HG02571 (cell line): ENCODE data around the gene STIM2.
"Not testable (repeated sequence)": the region's sequence is repeated elsewhere in the genome, so short reads cannot be mapped to it uniquely, and the experiment has no call there.

ENCODE experiments used
- ATAC-seq: cut with Tn5 transposase; IDR thresholded peaks from one replicate; pipeline ENCODE4 v1.9.1; 2021; ENCODE audit warnings: mild to moderate bottlenecking, moderate library complexity; ENCODE audit not compliant: unreplicated experiment

STIM2 gene

GRCh38 chr4:26866781-26867180 is 6.1 kb downstream of the STIM2 start:
- ATAC-seq = no peak

GRCh38 chr4:26867914-26868684 is 7.5 kb downstream of the STIM2 start:
- ATAC-seq = no peak

GRCh38 chr4:26870576-26871262 is 10.1 kb downstream of the STIM2 start:
- ATAC-seq = no peak

DNA sequence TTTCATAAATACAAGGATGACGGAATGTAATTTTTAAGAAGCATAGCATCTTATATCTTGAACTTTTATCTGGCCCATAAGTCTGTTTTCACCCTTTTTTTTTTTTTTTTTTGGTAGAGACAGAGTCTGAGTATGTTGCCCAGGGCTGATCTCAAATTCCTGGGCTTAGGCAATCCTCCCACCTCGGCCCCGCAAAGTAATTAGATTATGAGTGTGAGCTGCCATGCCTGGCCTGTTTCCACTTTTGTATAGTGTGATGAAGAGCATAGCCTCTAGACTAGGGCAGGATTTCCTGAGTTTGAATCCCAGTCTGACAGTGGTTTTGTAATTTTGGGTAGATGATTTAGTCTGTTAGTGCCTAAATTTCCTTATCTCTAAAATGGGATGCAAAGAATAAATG is 11.0 kb downstream of the STIM2 start:
- ATAC-seq = no peak

GRCh38 chr4:26873391-26874026 is 12.9 kb downstream of the STIM2 start:
- ATAC-seq = peak; percentile 60

- ATAC-seq = no peak
Measured at GRCh38 chr4:26874110-26874509, 13.5 kb downstream of the STIM2 start.

- no peak for ATAC-seq
Measured at GRCh38 chr4:26877406-26877805, 16.8 kb downstream of the STIM2 start.

DNA sequence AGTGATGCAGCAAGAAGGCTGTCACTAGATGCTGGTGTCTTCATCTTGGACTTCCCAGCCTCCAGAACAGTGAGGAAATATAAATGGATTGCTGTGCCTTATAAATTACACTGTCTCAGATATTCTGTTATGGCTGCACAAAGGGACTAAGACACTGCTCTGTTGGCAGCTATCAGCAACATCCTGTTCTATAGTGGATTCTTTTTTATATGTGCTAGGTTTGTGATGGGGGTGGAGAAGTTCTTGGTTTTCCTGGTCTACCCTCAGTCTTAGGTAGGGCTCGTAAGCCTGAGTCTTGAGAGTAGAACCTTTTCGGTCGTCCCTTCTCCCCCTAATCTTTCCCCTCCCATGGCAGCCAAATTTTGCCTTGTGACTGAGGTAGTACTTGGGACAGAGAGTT is 17.3 kb downstream of the STIM2 start:
- ATAC-seq = no peak

DNA sequence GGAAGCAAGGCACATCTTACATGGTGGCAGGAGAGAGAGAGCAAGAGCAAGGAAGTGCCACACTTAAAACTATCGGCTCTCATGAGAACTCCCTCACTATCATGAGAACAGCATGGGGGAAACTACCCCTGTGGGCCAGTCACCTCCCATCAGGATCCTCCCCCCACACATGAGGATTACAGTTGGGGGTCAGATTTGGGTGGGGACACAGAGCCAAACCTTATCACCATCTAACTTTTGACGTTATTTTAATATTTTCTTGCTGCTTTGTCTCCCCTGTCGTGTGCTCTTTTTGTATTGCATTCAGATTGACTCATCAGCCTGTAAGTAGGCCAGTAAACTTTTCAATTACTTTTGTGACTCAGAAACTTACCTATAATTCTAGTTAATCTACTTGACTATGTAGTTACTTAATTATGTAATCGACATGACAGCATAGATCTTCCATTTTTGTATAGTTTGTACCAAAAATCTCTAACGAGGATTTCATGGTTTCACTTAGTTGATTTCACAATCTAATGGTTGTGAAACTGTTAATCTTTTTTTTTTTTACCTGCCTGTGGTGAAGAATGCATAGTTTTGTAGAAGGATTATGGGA is 18.3 kb downstream of the STIM2 start:
- ATAC-seq = no peak

DNA sequence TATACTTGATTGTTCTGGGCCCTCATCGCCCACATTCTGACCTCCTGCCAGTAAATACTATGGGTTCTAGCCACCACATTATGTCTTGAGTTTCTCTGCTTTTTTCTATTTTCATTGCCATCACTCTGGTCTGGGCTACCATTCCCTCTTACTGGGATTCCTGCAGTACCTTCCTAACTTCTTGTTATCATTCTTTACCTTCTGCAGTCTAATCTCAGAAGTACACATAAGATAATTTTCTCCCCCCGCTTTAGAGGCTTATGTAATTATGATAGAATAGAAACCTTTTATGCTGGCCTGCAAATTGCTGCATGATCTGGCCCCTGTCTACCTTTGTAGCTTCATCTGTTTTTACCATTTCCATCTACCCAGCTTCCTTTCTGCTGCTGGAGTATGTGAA is 19.2 kb downstream of the STIM2 start:
- ATAC-seq = no peak

DNA sequence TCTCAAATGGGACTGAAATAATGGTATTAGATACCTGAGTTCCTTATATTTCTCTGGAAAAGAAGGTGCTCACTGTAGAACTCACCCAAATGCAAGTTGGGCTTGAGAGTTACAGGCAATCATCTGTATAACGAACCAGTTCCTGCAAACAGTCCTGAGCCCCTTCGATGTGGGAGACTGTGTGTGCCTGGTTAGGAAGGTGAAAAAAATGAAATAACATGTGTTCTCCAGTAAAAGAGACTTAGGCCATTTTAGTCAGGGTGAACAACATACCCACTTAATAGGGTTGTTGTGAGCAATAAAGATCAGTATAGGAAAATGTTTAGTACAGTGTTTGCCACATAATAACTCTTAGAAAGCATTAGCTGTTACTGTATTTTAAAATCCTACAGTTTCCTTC is 23.4 kb downstream of the STIM2 start:
- no peak for ATAC-seq

DNA sequence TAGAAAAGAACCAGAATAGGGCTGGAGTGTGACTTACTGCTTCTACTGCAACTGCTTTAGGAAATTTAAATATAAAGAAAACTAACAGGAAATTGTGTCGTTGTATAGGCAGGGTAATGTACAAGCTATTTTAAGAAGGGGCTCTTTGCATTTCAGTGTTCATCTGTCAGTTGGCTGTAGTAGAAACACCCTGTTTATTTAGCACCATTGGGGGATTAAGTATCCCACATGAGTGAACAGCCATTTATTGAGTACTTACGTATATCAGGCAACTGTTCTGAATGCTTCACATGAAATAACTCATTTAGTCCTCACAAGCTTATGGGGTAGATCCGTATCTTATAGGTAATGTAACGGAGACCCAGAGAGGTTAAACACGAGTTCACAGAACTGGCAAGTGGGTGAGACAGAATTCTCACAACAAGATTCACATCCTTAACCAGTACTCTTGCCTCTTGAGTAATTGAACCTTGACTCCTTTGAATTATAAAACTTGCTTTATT is 23.9 kb downstream of the STIM2 start:
- peak; percentile 44 for ATAC-seq

- peak; percentile 83 for ATAC-seq
Measured at GRCh38 chr4:26885912-26886274, 25.3 kb downstream of the STIM2 start.

DNA sequence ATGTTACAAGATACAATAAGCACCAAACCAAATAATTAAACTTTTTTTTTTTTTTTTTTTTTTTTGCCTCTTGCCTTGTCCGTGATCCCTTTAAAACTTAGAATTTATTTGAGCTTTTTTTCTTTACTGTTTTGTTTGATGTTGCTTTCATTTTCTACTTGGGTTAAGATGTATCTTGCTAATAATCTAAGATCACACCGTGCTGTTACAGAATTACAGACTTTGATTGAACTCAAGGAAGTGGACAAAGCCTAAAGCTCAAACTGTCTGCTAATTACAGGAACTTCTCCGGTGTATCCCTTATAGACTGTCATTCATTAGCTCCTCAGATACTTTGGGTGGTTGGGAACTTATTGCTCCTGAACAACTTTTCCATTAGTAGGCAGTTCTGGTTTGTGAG is 26.5 kb downstream of the STIM2 start:
- no peak for ATAC-seq

- ATAC-seq = no peak
Measured at GRCh38 chr4:26887809-26888208, 27.2 kb downstream of the STIM2 start.

DNA sequence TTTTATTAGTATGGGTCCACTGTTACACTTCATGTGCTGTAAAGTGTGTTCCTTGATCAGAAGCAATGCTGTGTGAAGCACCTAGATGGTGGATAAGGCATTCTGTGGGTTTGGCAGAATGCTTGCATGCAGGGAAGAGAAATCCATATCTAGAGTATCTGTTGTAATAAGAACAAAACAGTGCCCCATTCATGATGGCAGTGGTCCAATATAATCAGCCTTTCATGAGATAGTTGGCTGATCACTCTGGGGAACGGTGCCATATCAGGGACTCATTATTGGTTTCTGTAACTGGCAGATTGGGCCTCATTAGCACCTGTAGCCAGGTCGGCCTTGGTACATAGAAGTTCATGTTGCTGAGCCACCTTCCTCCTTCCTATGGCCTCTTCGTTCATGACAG is 28.7 kb downstream of the STIM2 start:
- no peak for ATAC-seq

GRCh38 chr4:26891054-26891453 is 30.4 kb downstream of the STIM2 start:
- ATAC-seq = no peak

- ATAC-seq = no peak
Measured at GRCh38 chr4:26891867-26892266, 31.2 kb downstream of the STIM2 start.

GRCh38 chr4:26892480-26893150 is 32.0 kb downstream of the STIM2 start:
- ATAC-seq = no peak

DNA sequence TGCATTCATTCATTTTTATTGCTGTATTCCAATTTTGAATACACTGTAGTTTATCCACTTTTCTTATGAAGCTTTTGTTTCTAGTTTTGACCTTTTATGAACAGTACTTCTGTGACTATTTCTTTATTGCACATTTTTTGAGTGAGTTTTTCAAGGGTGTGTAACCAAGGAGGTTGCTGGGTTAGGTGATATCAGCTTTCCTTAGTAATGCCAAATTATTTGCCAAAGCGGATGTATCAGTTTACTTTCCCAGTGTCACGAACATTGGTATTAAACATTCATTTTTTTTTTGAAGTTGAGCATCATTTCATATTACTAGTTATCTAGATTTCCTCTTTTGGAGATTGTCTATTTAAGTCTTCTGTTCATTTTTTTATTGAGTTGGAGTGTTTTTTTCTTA is 32.9 kb downstream of the STIM2 start:
- no peak for ATAC-seq

GRCh38 chr4:26894881-26895280 is 34.2 kb downstream of the STIM2 start:
- not testable (repeated sequence) for ATAC-seq
